NCI-H510A (cell line): ENCODE measurements around the gene LTA.

ENCODE experiments used
- DNase-seq: peaks from one replicate; lab custom pipeline; 2025; lab: John Stamatoyannopoulos, UW

The LTA gene, protein sequence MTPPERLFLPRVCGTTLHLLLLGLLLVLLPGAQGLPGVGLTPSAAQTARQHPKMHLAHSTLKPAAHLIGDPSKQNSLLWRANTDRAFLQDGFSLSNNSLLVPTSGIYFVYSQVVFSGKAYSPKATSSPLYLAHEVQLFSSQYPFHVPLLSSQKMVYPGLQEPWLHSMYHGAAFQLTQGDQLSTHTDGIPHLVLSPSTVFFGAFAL

DNA sequence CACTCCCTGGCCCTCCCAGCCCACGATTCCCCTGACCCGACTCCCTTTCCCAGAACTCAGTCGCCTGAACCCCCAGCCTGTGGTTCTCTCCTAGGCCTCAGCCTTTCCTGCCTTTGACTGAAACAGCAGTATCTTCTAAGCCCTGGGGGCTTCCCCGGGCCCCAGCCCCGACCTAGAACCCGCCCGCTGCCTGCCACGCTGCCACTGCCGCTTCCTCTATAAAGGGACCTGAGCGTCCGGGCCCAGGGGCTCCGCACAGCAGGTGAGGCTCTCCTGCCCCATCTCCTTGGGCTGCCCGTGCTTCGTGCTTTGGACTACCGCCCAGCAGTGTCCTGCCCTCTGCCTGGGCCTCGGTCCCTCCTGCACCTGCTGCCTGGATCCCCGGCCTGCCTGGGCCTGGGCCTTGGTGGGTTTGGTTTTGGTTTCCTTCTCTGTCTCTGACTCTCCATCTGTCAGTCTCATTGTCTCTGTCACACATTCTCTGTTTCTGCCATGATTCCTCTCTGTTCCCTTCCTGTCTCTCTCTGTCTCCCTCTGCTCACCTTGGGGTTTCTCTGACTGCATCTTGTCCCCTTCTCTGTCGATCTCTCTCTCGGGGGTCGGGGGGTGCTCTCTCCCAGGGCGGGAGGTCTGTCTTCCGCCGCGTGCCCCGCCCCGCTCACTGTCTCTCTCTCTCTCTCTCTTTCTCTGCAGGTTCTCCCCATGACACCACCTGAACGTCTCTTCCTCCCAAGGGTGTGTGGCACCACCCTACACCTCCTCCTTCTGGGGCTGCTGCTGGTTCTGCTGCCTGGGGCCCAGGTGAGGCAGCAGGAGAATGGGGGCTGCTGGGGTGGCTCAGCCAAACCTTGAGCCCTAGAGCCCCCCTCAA is at the start of gene LTA:
LTA (plus strand) TSS at position 249 of the 871 bp plus-strand sequence; CDS start at position 703, 454 bp downstream.
- no peak for DNase-seq

DNA sequence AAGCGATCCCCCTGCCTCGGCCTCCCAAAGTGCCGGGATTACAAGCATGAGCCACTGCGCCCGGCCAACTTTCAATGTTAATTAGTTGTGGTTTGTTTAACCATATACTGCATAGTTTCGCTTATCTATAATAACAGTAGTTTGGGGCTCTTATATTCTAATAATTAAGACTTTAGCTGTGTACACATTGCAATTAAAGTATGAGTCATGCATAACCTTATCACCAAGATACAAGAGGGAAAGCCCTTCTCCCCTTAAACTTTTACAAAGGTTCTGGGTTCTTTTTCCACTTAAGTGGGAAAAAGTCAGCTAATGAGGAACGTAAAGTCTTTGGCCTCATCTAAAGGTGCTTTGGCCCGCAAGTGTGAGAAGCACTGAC is 46.5 kb upstream of the LTA start:
- no peak for DNase-seq

- DNase-seq = no peak
Measured at GRCh38 chr6:31525932-31526591, 46.0 kb upstream of the LTA start.

DNA sequence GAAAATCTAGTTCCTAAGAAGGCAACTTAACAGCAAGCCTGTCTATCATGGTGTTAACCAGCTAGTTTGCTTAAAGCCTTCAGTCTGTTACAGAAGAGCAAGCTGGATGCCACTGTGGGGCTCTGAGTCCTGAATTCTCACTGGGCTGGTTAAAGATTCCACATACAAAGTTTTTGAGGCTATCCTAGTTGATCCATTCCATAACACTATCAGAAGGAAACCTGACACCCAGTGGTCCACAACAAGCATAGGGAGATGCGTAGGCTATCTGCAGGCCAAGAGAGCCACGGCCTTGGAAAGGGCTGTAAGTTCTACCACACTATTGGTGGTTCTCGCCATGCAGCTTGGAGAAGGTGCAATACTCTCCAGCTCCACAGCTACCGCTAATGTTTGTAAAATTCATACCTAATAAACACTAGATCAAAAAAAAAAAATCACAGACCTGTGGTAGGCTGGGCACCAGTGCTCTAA is 43.7 kb upstream of the LTA start:
- no peak for DNase-seq

DNA sequence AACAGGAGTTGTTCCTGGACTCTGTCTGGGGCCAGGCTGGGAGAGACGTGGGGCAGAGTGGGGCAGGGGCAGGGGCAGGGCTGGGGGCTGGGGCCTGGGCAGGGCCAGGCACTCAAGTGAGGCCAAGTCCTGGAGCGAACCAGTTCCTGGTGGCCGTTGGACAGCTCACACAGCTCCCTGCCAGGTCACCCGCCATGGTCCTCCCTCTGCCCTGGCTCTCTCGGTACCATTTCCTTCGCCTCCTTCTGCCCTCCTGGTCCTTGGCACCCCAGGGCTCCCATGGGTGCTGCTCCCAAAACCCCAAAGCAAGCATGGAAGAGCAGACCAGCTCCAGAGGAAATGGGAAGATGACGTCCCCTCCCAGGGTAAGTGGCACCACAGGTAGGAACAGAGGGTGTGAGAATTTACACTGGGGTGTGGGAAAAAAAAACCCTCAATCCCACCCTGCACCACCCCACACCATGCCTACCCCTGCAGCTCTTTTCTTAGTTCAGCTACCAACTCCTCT is 43.2 kb upstream of the LTA start, which contains the start of gene MCCD1:
MCCD1 (plus strand) TSS at position 142 of the 508 bp plus-strand sequence; CDS start at position 195, 53 bp downstream.
- DNase-seq = no peak

DNA sequence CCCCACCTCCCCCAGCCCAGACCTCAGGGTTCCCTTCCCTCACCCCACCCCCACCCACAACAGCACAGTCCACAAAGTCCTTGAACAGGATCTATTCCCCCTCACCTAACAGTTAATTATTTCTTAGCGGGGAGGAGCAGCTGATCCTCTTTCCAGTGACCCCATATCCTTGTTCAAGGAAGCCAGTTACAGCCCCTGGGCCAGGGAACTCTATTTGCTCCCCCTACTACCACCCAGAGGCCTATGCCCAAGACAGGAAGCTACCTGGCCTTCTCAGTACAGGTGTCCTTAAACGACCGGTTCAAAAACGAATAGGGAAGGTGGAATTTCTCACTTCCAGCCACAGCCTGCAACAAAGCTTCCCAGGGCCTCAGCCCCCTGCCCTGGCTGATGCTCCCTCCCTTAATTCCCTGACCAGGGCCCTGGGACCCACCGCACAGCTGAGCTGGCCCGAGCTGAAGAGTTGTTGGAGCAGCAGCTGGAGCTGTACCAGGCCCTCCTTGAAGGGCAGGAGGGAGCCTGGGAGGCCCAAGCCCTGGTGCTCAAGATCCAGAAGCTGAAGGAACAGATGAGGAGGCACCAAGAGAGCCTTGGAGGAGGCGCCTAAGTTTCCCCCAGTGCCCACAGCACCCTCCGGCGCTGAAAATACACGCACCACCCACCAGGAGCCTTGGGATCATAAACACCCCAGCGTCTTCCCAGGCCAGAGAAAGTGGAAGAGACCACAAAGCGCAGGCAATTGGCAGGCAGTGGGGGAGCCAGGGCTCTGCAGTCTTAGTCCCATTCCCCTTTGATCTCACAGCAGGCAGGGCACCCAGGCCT is 42.5 kb upstream of the LTA start:
- no peak for DNase-seq

DNA sequence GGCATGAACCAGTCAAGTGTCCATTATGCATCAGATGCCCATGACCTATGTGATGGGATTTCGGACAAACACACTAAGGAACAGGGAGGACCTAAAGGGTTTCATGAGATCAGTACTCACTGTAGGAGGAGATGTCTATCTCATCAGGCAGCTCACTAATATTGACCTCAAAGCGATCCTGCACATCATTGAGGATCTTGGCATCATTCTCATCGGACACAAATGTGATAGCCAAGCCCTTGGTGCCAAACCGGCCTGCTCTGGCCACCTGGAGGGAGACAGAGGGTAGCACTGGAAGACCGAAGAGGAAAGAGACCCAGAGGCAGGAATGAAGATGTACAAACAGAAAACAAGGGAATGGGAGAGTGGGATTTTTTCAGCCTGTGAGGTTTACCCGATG is 41.4 kb upstream of the LTA start:
- DNase-seq = no peak

DNA sequence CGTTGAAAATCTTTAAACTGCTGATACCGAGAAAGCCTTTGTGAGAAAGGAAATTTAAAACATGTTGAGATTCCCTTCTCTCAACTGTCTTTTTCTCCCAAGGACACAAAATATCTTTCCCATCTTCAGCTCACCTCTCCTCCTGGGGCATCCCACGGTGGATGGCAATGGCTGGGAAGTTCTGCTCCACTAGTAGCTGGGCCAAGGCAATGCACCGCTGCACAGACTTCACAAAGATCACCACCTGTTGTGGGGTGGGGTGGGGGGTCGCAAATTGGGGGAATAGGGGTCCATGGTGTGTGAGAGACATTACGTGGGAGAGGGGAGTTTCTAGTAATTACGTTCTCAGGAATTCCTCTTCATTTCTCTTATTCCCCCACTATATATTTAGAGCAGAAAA is 40.9 kb upstream of the LTA start:
- no peak for DNase-seq

GRCh38 chr6:31531771-31532643 is 40.1 kb upstream of the LTA start:
- no peak for DNase-seq

GRCh38 chr6:31532644-31533454 is 39.2 kb upstream of the LTA start:
- no peak for DNase-seq

- no peak for DNase-seq
Measured at GRCh38 chr6:31533455-31533841, 38.6 kb upstream of the LTA start.

DNA sequence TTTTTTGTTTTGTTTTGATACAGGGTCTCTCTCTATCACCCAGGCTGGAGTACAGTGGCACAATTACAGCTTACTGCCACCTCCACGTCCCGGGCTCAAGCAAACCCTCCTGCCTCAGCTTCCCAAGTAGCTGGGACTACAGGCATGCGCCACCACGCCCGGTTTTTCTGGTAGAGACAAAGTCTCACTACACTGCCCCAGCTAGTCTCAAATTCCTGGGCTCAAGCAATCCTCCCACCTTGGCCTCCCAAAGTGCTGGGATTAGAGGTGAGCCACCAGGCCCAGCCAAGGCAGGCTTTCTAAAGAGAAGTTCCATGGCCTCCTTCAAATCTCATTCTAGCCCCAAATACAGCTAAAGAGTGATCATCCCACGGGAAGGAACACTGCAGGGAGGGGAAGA is 38.1 kb upstream of the LTA start:
- DNase-seq = no peak

GRCh38 chr6:31534521-31535040 is 37.5 kb upstream of the LTA start:
- DNase-seq = no peak

- no peak for DNase-seq
Measured at GRCh38 chr6:31535538-31536324, 36.4 kb upstream of the LTA start.

DNA sequence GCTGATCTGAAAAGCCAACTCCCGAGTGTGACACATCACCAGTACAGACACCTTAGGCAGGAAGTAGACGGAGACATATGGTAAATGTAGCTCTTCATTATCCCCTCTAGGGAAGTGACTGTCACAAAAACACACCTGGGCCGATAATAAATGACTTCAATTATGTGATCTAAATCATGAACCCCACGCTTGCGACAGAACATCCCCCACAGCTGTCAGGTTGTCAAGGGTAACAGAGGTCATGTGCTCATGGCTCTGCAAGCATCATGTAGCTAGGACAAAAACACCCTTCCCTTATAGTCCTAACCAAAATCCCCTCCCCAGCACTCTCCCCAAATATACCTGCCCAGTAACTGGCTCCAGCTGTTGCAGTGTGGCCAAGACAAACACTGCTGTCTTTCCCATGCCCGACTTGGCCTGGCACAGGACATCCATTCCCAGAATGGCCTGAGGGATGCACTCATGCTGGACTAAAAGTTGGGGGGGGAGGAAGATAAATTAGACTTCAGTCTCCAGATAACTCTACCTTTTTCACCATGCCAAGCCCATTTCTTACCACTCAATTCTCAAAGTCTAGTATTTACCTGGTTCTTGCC is 33.2 kb upstream of the LTA start:
- DNase-seq = no peak

DNA sequence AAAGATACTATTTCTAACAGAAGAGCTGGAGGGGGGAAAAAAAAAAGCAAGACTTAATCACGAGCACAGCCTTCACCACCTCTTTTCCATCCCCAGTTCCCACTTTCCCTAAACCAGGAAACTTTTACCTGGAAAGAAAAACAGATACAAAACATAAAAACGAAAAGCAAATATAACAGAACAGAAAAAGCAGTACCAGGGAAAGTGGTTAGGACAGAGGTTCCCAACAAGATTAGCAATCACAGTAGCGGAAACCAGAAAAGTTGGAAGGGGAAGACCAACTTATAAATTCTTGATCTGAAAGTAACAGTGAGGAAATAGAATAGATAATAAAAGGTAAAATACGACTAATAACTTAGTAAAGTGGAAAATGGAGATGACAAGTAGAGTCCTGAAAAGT is 31.4 kb upstream of the LTA start:
- no peak for DNase-seq

GRCh38 chr6:31541059-31541657 is 30.9 kb upstream of the LTA start:
- peak; percentile 71 for DNase-seq
